ENCODE data around the gene ZDBF2.
"Not testable (repeated sequence)": the region's sequence is repeated elsewhere in the genome, so short reads cannot be mapped to it uniquely, and the experiment has no call there.

Gene ZDBF2

GRCh38 chr2:206259376-206260187 lies 14.9 kb upstream of the ZDBF2 start:
- no peak for DNase-seq (ENCODE audit: low read depth in 2 of 2)

DNA sequence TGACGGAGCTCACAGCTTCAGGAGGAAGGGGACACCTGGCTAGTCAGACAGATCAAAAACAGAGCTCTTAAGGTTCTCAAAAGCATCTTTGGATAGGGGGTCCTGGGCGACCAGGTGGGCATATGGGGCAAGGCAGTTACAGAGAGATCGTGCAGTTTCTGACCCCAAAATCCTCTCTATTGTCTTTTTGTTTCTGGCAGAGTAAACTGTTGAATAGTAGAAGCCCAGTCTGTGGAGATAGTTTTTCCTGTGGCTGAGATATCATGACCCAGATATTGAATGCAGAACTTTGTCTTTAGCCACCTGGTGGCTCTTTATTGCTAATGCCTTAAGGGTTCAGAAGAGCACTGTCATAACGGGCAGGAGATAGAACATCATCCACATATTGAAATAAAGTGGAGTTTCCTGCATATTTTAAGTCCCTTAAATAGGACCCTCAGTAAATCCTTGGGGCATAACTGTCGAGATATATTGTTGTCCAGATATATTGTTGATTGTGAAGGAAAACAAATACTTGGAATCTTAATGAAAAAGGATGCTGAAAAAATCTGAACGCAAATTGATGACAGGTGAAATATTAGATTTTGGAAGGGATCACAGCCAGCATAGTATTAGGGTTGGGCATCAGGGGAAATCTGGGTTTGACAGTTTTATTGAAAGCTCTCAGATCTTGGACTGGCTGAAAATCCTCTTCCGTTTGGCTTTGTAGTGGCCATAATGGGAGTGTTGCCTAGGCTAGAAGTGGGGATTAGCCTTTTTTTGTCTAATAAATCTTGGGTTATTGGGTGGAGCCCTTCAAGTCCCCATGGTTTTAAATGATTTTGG lies 14.1 kb upstream of the ZDBF2 start:
- DNase-seq (ENCODE audit: low read depth in 2 of 2): no peak

DNA sequence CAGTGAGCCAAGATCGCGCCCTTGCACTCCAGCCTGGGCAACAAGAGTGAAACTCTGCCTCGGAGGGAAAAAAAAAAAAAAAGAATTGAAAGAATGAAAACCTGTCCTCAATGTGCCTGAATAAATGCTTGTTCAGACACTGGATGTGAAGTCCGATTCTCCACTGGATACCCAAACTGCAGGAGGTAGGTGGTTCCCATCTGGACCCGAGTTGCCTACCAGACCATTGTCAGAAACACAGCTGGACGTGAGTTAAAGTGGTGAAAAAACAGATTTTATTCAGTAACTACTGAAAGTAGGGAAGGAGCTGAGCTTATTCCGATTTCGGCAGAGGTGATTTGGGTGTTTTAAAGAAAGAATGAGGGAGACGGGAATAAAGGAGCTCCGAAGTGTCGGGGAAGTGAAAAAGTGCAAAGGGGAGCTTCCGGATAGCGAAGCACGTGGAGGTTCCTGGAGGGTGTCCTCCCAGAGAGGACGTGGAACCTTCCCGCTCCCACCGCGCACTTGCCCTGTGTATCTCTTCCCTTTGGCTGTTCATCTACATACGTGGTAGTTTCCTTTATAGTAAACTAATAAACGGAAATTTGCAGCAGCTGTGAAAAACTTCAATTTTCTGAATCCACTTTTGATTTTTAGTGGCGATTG lies 10.4 kb upstream of the ZDBF2 start:
- no peak for DNase-seq (ENCODE audit: low read depth in 2 of 2)

GRCh38 chr2:206266130-206267125 lies 8.0 kb upstream of the ZDBF2 start:
- DNase-seq (ENCODE audit: low read depth in 2 of 2): no peak

- DNase-seq (ENCODE audit: low read depth in 2 of 2): no peak
Measured at GRCh38 chr2:206267567-206267966, 6.9 kb upstream of the ZDBF2 start.

- DNase-seq (ENCODE audit: low read depth in 2 of 2): no peak
Measured at GRCh38 chr2:206271065-206271464, 3.4 kb upstream of the ZDBF2 start.

DNA sequence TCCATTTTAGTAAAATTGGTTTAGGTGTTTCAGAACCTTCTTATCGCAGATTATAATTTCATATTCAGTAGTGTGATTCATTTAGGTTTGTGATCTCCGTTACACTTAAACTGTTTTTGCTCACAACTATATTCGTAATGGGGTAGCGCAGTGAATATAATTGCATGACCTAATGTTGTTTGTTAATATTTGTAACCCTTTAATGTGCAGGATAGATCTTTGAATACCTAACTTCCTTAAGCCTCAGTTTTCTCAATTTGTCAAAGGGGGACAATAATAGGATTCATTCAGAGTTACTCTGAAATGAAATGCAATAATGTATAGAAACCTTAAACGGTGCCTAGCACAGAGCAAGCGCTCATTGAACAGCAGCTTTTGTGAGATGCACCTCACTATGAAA lies 558 bp upstream of the ZDBF2 start:
- no peak for DNase-seq (ENCODE audit: low read depth in 2 of 2)

GRCh38 chr2:206275312-206276055 lies 1.0 kb downstream of the ZDBF2 start:
- DNase-seq (ENCODE audit: low read depth in 2 of 2): no peak

DNA sequence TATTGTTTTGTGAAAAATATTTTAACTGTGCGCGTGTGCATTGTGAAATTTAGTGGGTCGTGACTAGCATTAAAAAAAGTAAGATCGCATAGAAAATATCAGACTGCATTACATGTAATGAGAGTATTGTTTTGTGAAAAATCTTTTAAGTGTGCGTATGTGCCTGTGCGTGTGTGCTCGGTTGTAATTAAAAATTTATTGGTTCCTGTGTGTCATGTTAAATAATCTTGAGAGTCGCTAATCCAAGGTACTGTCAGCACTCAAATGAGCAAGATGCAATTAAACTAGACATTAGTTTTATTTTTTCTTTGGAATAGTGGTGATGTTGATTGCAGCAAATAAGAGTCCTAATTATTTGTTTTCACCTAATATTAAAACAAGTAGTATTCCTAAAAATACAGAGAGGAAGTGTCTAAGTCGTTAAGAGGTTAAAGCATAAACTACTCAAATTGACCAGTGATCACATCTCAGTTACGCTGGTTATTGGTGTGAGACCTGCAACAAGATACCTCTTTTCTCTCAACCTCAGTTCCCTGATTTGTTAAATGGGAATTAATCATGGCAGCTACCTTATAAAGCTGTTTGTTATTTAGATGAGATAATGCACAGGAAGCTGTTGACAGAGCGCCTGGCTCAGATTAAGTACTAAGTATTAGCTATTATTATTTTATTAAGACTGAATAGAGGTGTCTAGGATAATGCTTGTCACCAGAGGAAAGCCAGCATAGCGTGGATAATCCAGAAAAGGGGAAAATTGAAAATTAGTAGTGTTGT lies 1.9 kb downstream of the ZDBF2 start:
- DNase-seq (ENCODE audit: low read depth in 2 of 2): no peak

- no peak for DNase-seq (ENCODE audit: low read depth in 2 of 2)
Measured at GRCh38 chr2:206277503-206277902, 3.0 kb downstream of the ZDBF2 start.

DNA sequence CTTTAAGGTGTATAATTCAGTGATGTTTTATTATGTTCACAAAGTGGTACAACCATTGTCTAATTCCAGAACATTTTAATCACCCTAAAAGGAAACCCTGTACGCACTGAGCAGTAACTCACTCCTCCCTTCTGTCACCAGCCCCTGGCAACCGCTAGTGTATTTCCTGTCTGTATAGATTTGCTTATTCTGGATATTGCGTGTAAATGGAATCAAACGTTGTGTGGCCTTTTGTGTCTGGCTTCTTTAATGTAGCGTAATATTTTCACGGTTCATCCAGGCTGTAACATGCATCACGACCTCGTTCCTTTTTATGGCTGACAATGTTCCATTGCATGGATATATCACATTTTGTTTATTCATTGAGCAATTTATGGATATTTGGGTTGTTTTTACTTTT lies 8.3 kb downstream of the ZDBF2 start:
- DNase-seq (ENCODE audit: low read depth in 2 of 2): no peak

DNA sequence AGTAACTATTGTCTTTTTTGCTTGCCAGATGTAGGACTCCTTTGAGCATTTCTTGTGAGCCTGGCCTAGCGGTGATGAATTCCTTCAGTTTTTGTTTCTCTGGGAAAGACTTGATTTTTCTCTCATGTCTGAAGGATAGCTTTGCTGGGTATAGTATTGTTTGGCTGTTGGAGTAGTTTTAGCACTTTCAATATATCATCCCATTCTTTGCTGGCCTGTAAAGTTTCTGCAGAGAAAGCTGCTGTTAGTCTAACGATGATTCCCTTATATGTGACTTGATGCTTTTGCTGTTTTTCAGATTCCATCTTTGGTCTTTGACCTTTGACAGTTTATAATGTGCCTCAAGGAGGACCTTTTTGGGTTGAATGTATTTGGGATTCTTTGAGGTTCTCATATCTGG lies 12.7 kb downstream of the ZDBF2 start:
- no peak for DNase-seq (ENCODE audit: low read depth in 2 of 2)

- DNase-seq (ENCODE audit: low read depth in 2 of 2): no peak
Measured at GRCh38 chr2:206289391-206289790, 14.9 kb downstream of the ZDBF2 start.

- DNase-seq (ENCODE audit: low read depth in 2 of 2): no peak
Measured at GRCh38 chr2:206296128-206296527, 21.7 kb downstream of the ZDBF2 start.

- DNase-seq (ENCODE audit: low read depth in 2 of 2): not testable (repeated sequence)
Measured at GRCh38 chr2:206299608-206300007, 25.1 kb downstream of the ZDBF2 start.

DNA sequence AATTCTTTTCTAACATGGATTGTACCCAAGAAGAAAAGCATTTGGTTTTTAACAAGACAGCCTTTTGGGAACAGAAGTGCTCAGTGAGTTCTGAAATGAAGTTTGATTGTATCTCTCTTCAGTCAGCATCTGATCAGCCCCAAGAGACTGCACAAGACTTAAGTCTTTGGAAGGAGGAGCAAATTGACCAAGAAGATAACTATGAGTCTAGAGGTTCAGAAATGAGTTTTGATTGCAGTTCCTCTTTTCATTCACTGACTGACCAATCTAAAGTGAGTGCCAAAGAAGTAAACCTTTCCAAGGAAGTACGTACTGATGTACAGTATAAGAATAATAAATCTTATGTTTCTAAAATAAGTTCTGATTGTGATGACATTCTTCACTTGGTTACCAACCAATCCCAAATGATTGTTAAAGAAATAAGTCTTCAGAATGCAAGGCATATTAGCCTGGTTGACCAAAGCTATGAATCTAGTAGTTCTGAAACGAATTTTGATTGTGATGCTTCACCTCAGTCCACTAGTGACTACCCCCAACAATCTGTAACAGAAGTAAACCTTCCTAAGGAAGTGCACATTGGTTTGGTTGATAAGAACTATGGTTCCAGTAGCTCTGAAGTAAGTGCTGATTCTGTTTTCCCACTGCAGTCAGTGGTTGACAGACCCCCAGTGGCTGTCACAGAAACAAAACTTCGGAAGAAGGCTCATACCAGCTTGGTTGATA lies 31.2 kb downstream of the ZDBF2 start:
- DNase-seq (ENCODE audit: low read depth in 2 of 2): no peak

DNA sequence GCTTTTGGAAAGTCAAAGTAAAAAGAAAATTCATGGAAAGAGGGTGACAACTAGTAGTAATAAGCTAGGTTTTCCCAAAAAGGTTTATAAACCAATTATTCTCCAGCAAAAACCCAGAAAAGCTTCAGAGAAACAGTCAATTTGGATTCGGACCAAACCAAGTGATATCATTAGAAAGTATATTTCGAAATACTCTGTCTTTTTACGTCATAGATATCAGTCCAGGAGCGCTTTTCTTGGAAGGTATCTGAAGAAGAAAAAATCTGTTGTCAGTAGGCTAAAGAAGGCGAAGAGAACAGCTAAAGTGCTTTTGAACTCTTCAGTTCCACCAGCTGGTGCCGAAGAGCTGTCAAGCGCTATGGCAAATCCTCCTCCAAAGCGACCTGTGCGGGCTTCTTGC lies 36.6 kb downstream of the ZDBF2 start:
- no peak for DNase-seq (ENCODE audit: low read depth in 2 of 2)

GRCh38 chr2:206316141-206316540 lies 41.7 kb downstream of the ZDBF2 start:
- DNase-seq (ENCODE audit: low read depth in 2 of 2): no peak

GRCh38 chr2:206323033-206323432 lies 48.6 kb downstream of the ZDBF2 start:
- DNase-seq (ENCODE audit: low read depth in 2 of 2): no peak

Measured in activated CD8-positive, alpha-beta memory T cell treated with anti-CD3 and anti-CD28 coated beads for 4 hours (primary cell).